ENCODE measurements around the gene CPZ. TPM values are rescaled to one million over a fixed set of nuclear protein-coding genes. Genes with fewer than 3 reads are reported as not detected.

Gene CPZ
- total and polyA plus RNA-seq, 2 of the 4 experiments (the other 2 are of a cell fraction), result 0.90 to 10.3 TPM

GRCh38 chr4:8651661-8652180, 59.2 kb downstream of the CPZ start:
- no peak overlapping the region for H4K5ac ChIP-seq (ENCODE audit: low read depth, low read length)
- no peak overlapping the region for H2BK5ac ChIP-seq (ENCODE audit: low read depth, low read length, poor library complexity, severe bottlenecking)
- no peak overlapping the region for H3K14ac ChIP-seq (replicated peaks; ENCODE audit: low read depth, low read length)
- H2AFZ ChIP-seq (replicated peaks; ENCODE audit: low read length, poor library complexity), result no peak overlapping the region
- in situ Hi-C loops (cut with MboI; ENCODE audit: low sequenced_read_pairs), result no loop called here
- H4K8ac ChIP-seq (ENCODE audit: low read depth in 2 of 2, low read length in 2 of 2), result no peak overlapping the region
- no peaks in the 10 kb centered on the region for H3K79me1 ChIP-seq (ENCODE audit: low read depth in 1 of 2, low read length in 2 of 2)
- no peak overlapping the region for H2BK120ac ChIP-seq (ENCODE audit: low read depth, low read length)
- no peak overlapping the region for H2BK20ac ChIP-seq (ENCODE audit: low read depth, low read length)
- H3K4me3 ChIP-seq (ENCODE audit: insufficient read depth, low read depth, low read length), result no peak overlapping the region
- peaks cover 20% of the 10 kb centered on the region; the same call in 1 of the 2 replicates for H3K27me3 ChIP-seq (ENCODE audit: control insufficient read depth, insufficient read depth, low read length)
- H3K4me2 ChIP-seq (ENCODE audit: low read depth, low read length), result no peak overlapping the region
- no peak overlapping the region for H3K27ac ChIP-seq (ENCODE audit: insufficient read depth, low read length)
- H3K56ac ChIP-seq (ENCODE audit: extremely low read depth, insufficient read depth, low read length), result no peak overlapping the region
- no peak overlapping the region for H3K9ac ChIP-seq (ENCODE audit: low read depth, low read length)
- no peaks in the 10 kb centered on the region for H3K9me1 ChIP-seq (ENCODE audit: insufficient read depth, low read length)
- no peak for ATAC-seq (ENCODE audit: low read depth)
- no TSS peak for BruUV-seq (replicated peaks)
- no peaks in the 10 kb centered on the region for H3K36me3 ChIP-seq (ENCODE audit: control insufficient read depth, insufficient read depth, low read length)
- intact Hi-C loops (cut with micrococcal nuclease), result no loop called here
- H3K4ac ChIP-seq (ENCODE audit: low read depth, low read length), result no peak overlapping the region
- dilution Hi-C loops (cut with HindIII; ENCODE audit: low sequenced_read_pairs, unreplicated experiment), result no loop called here
- ChIA-PET POLR2A (ENCODE audit: unreplicated experiment) (no interaction called here), CTCF (no interaction called here)
- no peak overlapping the region for H4K91ac ChIP-seq (ENCODE audit: insufficient read depth, low read depth, low read length)
- no peaks in the 10 kb centered on the region for H3K4me1 ChIP-seq (ENCODE audit: control insufficient read depth, insufficient read depth, low read length)
- no peak for DNase-seq
- no peak overlapping the region for H3K23ac ChIP-seq (ENCODE audit: low read depth, low read length)
- H2BK15ac ChIP-seq (ENCODE audit: low read depth, low read length), result no peak overlapping the region
- WGBS, 2 experiments (ENCODE audit: extremely low coverage in 2 of 2, insufficient read length in 1 of 2), result 51% methylated on average over 5 of the region's 18 CpGs; no CpG with 5 or more reads in 1 of the 2 experiments
- no peaks in the 10 kb centered on the region for H3K9me3 ChIP-seq (ENCODE audit: control insufficient read depth, insufficient read depth, low read length)
- H4K20me1 ChIP-seq (ENCODE audit: insufficient read depth, low read length), result no peaks in the 10 kb centered on the region
- H2AK9ac ChIP-seq (replicated peaks; ENCODE audit: low read depth, low read length, poor library complexity), result no peak overlapping the region
- H2AK5ac ChIP-seq (ENCODE audit: low read depth, low read length), result no peak overlapping the region
- TF ChIP-seq CTCF (conservative IDR thresholded peaks at IDR 0.05; ENCODE audit: low read depth, low read length) (no peak), RCOR1 (IDR thresholded peaks at IDR 0.05; ENCODE audit: insufficient replicate concordance, low read length) (no peak), CHD1 (IDR thresholded peaks at IDR 0.05; ENCODE audit: low read depth, low read length) (no peak), USF2 (IDR thresholded peaks at IDR 0.05; ENCODE audit: low read depth, low read length) (no peak), POLR2A (IDR thresholded peaks at IDR 0.05; ENCODE audit: low read depth, low read length) (no peak), MAFK (IDR thresholded peaks at IDR 0.05; ENCODE audit: low read depth, low read length) (no peak), NFE2L2 (IDR thresholded peaks at IDR 0.05; ENCODE audit: low read depth, low read length) (no peak), CEBPB (IDR thresholded peaks at IDR 0.05; ENCODE audit: low read depth, low read length) (no peak), MXI1 (IDR thresholded peaks at IDR 0.05; ENCODE audit: borderline replicate concordance, low read depth, low read length) (no peak), SMC3 (IDR thresholded peaks at IDR 0.05; ENCODE audit: low read depth, low read length) (no peak), FOS (IDR thresholded peaks at IDR 0.05; ENCODE audit: low read depth, low read length) (no peak), RAD21 (IDR thresholded peaks at IDR 0.05; ENCODE audit: low read length) (no peak), RFX5 (IDR thresholded peaks at IDR 0.05; ENCODE audit: low read depth, low read length) (no peak)
- no peak overlapping the region for H3K18ac ChIP-seq (ENCODE audit: low read depth, low read length)
